GM18499 (cell line): ENCODE results near the gene DNAAF2.
A peak's percentile ranks its signal among the peaks of the same experiment; 100 is the strongest.
"Not testable (repeated sequence)": the region's sequence is repeated elsewhere in the genome, so short reads cannot be mapped to it uniquely, and the experiment has no call there.

Experiments
- ATAC-seq: cut with Tn5 transposase; IDR thresholded peaks from one replicate; pipeline ENCODE4 v1.9.1; 2021; ENCODE audit warnings: moderate number of reproducible peaks; ENCODE audit not compliant: insufficient read depth, unreplicated experiment

DNAAF2 gene

GRCh38 chr14:49634547-49635334 is at the start of gene DNAAF2:
Gene DNAAF2 (minus strand): TSS chr14:49635244. CDS start chr14:49635149, 95 bp downstream.
- peak; percentile 10 for ATAC-seq

DNA sequence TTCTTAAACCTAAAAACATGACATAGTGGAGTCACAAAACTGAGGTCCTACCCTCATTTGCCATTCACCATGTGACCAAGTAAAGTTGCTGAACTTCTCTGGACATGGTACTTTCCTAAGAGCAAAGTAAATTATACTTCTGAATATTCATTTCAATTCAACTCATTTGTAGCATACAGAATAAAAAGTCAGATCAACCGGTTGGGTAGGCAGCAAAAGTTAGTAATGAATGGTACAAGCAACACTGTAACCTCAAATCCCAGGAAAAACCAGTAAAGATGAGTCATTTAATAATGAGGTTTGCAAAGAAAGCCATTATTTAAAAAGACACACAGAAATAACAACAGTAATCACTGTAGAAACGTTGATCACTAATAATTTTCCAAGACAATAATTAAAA is 44.2 kb upstream of the DNAAF2 start:
- ATAC-seq = no peak

DNA sequence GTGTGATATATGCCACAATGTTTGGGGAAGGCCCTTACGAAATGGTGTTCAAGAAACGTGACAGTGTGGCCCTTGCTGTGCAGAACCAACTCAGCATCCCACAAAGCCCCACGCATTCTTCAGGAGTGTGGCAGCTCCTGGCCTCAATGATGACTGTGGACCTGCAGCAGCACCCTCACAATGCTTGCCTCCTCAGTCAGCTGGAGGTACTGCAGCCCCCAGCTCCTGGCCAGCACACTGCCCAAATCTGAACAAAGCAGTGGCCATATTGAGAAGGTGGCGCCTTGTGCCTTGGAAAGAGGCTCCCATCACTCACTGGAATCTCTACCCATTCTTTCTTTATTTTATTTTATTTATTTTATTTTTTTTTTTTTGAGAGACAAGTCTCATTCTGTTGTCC is 42.6 kb upstream of the DNAAF2 start:
- no peak for ATAC-seq

DNA sequence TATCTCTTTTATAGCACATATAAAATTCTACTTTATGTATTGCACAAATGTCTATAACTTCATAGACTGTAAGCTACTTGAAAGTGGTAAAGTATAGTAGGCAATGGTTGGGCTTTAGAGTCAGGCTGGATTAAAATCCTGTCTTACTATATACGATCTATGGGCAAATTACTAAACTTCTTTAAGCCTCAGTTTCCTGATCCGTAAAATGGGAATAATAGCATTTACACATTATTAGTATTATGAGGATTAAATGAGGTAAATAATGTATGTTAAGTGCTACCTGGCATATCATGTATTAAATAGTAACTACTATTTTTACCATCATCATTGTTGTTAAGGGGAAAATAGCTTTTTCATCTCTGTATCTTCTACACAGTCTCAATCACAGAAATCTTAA is 38.5 kb upstream of the DNAAF2 start:
- no peak for ATAC-seq

- ATAC-seq = no peak
These were observed 35.4 kb upstream of the DNAAF2 start for GRCh38 chr14:49670475-49670874.

- ATAC-seq = no peak
These were observed 24.7 kb upstream of the DNAAF2 start for GRCh38 chr14:49659526-49660455.

DNA sequence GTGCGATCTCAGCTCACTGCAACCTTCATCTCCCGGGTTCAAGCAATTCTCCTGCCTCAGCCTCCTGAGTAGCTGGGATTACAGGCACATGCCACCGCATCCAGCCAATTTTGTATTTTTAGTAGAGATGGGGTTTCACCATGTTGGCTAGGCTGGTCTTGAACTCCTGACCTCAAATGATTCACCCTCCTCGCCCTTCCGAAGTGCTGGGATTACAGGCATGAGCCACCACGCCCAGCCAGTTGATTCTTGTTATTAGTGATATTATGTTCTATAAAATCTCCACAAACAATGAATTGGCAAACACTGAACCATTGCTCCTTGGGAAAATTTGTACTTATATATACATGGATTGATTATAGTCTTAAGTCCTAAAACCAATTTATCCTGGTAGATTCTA is 22.5 kb upstream of the DNAAF2 start:
- not testable (repeated sequence) for ATAC-seq

GRCh38 chr14:49654511-49654910 is 19.5 kb upstream of the DNAAF2 start:
- no peak for ATAC-seq

- no peak for ATAC-seq
These were observed 18.5 kb upstream of the DNAAF2 start for GRCh38 chr14:49653508-49653907.

GRCh38 chr14:49642163-49642562 is 7.1 kb upstream of the DNAAF2 start:
- ATAC-seq = no peak

DNA sequence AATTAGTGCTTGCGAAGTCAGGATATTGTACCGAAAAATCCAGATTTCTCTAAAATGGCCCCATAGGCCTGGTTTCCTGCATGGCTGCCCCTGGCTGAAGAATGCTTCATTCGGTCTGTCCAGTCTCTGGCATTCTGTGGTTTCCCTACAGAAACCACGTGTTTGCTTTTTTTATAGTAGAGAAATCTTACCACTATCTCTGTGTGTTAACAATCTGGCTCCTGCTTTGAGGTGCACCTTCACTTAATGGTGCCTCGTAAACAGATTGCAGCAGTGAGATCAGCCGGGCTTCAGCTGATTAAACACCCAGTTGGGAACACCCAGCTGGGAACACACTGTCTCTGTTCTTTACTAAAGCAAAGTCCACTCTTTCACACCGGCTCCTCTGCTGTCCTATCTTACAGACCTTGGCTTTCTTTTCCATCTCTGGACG is 6.7 kb upstream of the DNAAF2 start:
- no peak for ATAC-seq

DNA sequence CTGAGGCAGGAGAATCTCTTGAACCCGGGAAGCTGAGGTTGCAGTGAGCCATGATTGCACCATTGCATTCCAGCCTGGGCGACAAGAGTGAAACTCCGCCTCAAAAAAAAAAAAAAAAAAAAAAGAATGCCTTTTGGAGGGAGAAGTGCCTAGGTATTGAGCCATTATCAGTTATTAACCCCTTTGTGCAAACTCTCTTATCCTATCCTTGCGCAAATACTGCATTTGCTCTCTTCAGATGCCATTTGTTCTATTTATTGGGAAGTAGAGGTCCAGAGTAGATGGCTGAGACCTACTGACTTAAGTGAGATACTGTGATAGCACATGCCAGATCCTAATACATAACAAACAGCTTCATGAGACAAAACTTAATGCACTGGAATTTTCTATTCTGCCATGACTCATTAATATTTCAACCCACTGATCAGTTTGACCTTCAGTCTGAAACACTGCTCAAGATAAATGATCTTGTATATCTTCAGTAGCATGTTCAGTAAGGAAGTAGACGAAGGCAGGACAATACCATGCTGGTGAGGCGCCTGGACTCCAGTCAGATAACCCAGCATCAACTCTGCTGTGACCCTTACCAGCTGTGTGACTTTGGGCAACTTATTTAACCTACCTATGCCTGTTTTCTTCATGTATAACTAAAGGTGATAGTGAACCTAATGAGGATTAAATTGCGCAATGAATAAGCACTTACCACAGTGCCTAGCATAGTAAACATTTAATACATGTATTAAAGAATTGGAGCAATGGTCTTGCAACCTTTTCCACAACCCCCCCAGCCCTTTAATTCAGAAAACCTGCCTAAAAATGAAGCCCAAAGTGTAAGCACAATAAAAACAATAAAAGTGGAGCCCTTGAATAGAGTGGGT is 5.7 kb upstream of the DNAAF2 start:
- no peak for ATAC-seq

- no peak for ATAC-seq
These were observed 2.6 kb upstream of the DNAAF2 start for GRCh38 chr14:49637534-49638078.

- no peak for ATAC-seq
These were observed 1.8 kb upstream of the DNAAF2 start for GRCh38 chr14:49636866-49637265.

GRCh38 chr14:49633640-49634546 is 1.2 kb downstream of the DNAAF2 start:
- peak; percentile 55 for ATAC-seq

DNA sequence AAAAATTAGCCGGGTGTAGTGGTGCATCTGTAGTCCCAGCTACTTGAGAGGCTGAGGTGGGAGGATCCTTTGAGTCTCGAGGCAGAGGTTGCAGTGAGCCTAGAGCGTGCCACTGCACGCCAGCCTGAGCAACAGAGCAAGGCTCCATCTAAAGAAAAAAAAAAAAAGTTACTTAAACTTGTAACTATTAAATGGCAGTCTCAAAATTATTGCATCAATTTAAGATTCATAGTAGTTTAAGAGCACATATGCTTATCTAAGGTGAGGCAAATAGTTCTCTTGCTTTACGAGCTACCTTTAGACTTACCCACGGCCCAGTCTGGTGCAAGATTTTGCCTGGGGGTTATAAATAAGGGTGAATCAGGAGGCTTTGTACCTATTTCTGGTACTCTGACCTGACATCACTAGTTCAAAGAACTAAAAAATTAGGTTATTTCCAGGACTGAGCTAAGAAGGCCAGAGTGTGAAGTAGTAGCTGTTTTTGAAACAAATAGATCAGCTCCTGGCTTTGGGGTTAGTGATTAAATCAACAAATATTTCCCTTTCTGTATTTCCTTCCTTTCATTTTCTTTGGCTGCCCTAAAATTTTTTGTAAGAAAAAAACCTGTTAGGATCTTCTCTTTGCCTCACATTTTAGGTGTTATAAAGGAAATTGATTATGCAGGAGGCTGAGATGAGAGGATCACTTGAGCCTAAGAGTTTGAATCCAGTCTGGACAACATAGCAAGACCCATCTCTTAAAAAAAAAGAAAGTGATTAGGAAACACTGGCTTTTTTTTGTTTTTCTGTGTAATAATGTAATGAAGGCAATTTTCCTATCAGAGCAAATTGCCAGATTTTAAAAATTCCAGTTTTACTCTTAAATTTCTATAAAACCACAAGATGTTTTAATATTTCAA is 10.9 kb downstream of the DNAAF2 start:
- no peak for ATAC-seq

DNA sequence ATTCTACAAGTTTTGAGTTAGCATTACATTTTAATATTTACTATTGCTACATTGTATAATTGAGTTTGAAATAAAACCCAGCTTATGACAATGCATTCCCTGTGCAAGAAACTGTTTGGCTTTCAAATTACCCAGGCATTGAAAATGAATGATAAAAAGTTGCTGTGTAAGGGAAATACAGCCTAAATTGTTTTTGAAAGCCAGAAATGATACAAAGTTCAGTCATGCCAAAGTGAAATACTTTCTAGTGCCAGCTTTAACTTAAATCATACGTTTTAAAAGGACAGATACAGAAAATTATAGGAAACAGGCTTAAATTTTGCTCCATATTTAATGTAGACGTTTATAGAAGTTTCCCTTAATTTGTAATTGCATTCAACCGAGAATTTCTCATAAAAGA is 11.7 kb downstream of the DNAAF2 start:
- no peak for ATAC-seq

- no peak for ATAC-seq
These were observed 12.9 kb downstream of the DNAAF2 start for GRCh38 chr14:49622022-49622607.
